Muscle of back (tissue), 11 donors: Measurements from ENCODE around the gene COL5A1. TPM values are rescaled to one million over a fixed set of nuclear protein-coding genes. Genes with fewer than 3 reads are reported as not detected.
"Not testable (repeated sequence)": the region's sequence is repeated elsewhere in the genome, so short reads cannot be mapped to it uniquely, and the experiment has no call there.

Experiments
- DNase-seq, 3 donors: peaks; one replicate each; pipeline versions ENCODE4 v3.0.0 to v3.0.0-alpha.2; 2013
- polyA plus RNA-seq, 10 donors: library from polyadenylated mRNA; unstranded; fragments of 120-200 nt; gene quantifications; one replicate each; pipeline ENCODE4 v1.2.1, GENCODE V29; 2013; ENCODE audit not compliant: insufficient read length in 10 of 10

The COL5A1 gene
- polyA plus RNA-seq, 10 donors: 413 to 997 (median 534) TPM

- no peak for DNase-seq
Measured at GRCh38 chr9:134653259-134654009, 11.8 kb downstream of the COL5A1 start.

GRCh38 chr9:134655101-134655500 lies 13.5 kb downstream of the COL5A1 start:
- DNase-seq: no peak

- DNase-seq: no peak
Measured at GRCh38 chr9:134655586-134656333, 14.2 kb downstream of the COL5A1 start.

GRCh38 chr9:134656334-134657006 lies 14.9 kb downstream of the COL5A1 start:
- no peak for DNase-seq

- no peak for DNase-seq
Measured at GRCh38 chr9:134657666-134658377, 16.2 kb downstream of the COL5A1 start.

- DNase-seq: no peak
Measured at GRCh38 chr9:134658378-134658955, 16.9 kb downstream of the COL5A1 start.

- no peak for DNase-seq
Measured at GRCh38 chr9:134659688-134660131, 18.1 kb downstream of the COL5A1 start.

- no peak for DNase-seq
Measured at GRCh38 chr9:134660407-134660806, 18.8 kb downstream of the COL5A1 start.

- DNase-seq: no peak
Measured at GRCh38 chr9:134661299-134661698, 19.7 kb downstream of the COL5A1 start.

GRCh38 chr9:134661791-134662142 lies 20.2 kb downstream of the COL5A1 start:
- no peak for DNase-seq

GRCh38 chr9:134662143-134662876 lies 20.7 kb downstream of the COL5A1 start:
- peak; percentile 80 to 93 (median 88) for DNase-seq

- DNase-seq: no peak
Measured at GRCh38 chr9:134663084-134663483, 21.5 kb downstream of the COL5A1 start.

GRCh38 chr9:134663753-134664415 lies 22.3 kb downstream of the COL5A1 start:
- DNase-seq: peak in 1 of 3 donors; percentile 72

GRCh38 chr9:134664446-134664845 lies 22.8 kb downstream of the COL5A1 start:
- no peak for DNase-seq

- DNase-seq: no peak
Measured at GRCh38 chr9:134666208-134666607, 24.6 kb downstream of the COL5A1 start.

GRCh38 chr9:134666831-134667230 lies 25.2 kb downstream of the COL5A1 start:
- DNase-seq: no peak

GRCh38 chr9:134668977-134669376 lies 27.4 kb downstream of the COL5A1 start:
- not testable (repeated sequence) for DNase-seq

GRCh38 chr9:134669399-134669955 lies 27.9 kb downstream of the COL5A1 start:
- DNase-seq: no peak

GRCh38 chr9:134670042-134670525 lies 28.5 kb downstream of the COL5A1 start:
- peak in 1 of 3 donors; percentile 89 for DNase-seq

- no peak for DNase-seq
Measured at GRCh38 chr9:134670851-134671281, 29.3 kb downstream of the COL5A1 start.
